GM12864 (cell line): ENCODE measurements around the gene COPE.

Experiments used
- DNase-seq: peaks from one replicate; pipeline ENCODE4 v3.0.0-alpha.2; 2011; ENCODE audit warnings: low read depth
- H3K4me3 ChIP-seq: 2 replicates; pipeline ENCODE4 v1.5.1; 2011; ENCODE audit warnings: mild to moderate bottlenecking, low read depth, low read length, control low read depth
- TF ChIP-seq, protein P1 (sequence below): IDR thresholded peaks from 2 replicates; pipeline ENCODE4 v1.5.1; 2011; ENCODE audit warnings: low read depth, mild to moderate bottlenecking, moderate library complexity, low read length, control low read depth, inconsistent platforms; ENCODE audit errors: missing control alignments

The COPE gene

DNA sequence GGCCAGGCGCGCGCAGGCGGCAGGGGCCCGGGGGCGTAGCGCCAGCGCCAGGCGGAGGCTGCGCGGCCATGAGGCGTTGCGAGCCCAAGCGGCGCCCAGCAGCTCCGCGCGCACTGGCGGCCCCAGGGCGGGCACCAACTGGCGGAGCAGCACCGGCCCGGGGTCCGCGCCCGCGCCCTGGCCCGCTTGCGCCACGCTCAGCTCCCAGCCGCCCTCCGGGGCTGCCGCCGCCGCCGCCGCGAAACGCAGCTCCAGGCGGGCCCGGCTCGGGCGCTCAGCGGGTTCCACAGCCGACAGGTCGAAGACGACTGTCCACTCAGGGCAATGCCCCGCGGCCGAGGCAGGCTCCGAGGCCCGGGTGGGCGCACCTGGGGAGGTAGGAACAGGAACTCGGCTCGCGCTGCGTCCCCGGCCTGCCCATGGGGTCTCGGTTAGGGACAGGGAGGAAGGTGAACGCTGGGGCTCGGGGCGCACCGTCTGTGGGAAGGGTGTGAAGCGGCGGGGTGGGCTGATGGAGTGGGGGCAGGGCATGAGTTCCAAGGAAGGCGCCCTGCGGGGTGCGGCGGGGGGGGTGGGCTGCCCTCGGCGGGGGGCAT lies 50.1 kb downstream of the COPE start:
- TF ChIP-seq, protein P1, sequence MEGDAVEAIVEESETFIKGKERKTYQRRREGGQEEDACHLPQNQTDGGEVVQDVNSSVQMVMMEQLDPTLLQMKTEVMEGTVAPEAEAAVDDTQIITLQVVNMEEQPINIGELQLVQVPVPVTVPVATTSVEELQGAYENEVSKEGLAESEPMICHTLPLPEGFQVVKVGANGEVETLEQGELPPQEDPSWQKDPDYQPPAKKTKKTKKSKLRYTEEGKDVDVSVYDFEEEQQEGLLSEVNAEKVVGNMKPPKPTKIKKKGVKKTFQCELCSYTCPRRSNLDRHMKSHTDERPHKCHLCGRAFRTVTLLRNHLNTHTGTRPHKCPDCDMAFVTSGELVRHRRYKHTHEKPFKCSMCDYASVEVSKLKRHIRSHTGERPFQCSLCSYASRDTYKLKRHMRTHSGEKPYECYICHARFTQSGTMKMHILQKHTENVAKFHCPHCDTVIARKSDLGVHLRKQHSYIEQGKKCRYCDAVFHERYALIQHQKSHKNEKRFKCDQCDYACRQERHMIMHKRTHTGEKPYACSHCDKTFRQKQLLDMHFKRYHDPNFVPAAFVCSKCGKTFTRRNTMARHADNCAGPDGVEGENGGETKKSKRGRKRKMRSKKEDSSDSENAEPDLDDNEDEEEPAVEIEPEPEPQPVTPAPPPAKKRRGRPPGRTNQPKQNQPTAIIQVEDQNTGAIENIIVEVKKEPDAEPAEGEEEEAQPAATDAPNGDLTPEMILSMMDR, result no peak
- no peak for DNase-seq
- no peak overlapping the region for H3K4me3 ChIP-seq

DNA sequence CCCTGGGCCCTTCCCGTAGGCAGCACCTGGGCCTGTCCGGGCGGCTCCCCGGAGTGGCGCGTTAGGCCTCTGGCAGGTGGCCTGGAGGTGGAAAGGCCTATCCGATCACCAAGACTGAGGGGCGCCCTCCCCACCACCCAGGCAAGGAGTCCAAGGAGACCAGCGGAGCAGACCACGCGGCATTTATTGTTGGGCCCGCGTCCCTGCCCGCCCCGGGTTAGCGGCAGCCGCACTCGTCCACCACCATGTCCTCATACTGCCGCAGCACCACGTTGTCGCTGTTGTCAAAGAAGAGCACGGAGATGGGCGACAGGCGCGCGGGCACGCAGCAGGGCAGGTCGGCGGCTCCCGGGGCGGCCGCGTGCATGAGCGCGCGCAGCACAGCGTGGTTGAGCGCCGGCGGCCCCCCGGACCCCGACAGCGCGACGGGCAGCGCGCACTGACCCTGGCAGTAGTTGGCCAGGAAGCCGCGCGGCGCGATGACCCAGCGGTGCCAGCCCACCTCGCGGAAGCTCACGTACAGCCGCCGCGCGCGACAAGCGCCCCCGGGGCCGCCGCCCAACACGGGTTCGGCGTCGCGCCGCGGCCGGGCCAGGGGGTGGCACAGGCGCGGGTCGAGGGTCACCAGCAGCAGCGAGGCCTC lies 50.7 kb downstream of the COPE start:
- TF ChIP-seq, protein P1, result no peak

DNA sequence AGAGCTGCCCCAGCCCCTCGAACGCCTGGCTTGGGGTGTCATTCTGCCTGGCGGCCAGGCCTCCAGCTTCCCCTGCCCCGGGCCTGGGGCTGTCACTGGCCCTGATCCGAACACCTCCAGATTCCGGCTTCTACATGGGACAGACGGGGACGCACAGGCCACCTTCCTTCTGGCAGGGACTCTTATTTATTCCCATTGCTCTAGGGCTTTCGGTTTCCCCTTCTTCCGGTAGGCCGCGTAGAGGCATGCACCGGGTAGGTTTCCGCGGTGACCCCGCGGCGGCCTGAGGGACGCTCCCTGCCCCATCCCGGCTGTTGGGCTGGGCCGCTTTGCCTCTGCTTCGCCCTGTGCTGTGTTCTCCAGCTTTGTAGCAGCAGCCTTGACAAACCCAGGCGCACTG lies 51.4 kb downstream of the COPE start:
- DNase-seq, result no peak
- H3K4me3 ChIP-seq, result no peak overlapping the region
- TF ChIP-seq, protein P1, result no peak

More for the DNA sequence above, 50.7 kb downstream of the COPE start:
- H3K4me3 ChIP-seq, result no peak overlapping the region
- DNase-seq, result no peak

DNA sequence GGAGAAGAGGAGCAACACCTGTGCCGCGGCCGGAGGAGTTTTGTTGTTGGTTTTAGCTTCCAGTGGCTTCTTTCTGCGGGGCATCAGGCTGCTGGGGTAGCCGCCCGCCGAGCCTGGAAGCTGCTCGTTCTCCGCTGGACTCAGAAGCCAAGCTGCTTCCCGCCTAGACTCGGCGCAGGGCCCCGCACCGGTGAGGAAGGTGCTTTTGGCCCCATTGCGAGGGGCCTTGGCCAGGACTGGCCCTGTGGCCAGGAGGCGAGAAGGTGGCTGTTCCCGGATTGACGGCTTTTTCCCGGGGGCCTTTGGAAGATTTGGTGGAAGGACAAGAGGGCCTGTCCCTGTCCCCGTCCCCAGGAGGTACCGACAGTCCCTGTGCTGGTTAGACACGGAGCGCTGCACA lies 52.0 kb downstream of the COPE start:
- H3K4me3 ChIP-seq, result no peak overlapping the region
- no peak for DNase-seq
- TF ChIP-seq, protein P1, result no peak

DNA sequence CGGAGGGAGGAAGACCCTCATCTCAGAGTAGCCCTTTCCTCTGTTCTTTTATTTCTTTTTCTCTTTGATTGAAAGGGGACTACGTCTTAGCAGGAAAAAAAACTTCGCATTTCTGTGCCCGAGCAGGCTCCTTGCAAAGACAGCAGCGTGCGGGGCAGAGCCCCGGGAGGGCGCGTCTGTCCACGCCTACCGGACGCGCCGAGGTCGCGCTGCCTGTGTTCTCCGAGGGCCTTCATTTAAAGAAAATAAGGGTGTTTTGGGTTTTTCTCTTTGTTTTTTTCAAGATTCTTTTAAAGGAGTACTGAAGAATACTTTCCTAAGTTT lies 52.4 kb downstream of the COPE start:
- no peak overlapping the region for H3K4me3 ChIP-seq
- TF ChIP-seq, protein P1, result no peak
- no peak for DNase-seq

DNA sequence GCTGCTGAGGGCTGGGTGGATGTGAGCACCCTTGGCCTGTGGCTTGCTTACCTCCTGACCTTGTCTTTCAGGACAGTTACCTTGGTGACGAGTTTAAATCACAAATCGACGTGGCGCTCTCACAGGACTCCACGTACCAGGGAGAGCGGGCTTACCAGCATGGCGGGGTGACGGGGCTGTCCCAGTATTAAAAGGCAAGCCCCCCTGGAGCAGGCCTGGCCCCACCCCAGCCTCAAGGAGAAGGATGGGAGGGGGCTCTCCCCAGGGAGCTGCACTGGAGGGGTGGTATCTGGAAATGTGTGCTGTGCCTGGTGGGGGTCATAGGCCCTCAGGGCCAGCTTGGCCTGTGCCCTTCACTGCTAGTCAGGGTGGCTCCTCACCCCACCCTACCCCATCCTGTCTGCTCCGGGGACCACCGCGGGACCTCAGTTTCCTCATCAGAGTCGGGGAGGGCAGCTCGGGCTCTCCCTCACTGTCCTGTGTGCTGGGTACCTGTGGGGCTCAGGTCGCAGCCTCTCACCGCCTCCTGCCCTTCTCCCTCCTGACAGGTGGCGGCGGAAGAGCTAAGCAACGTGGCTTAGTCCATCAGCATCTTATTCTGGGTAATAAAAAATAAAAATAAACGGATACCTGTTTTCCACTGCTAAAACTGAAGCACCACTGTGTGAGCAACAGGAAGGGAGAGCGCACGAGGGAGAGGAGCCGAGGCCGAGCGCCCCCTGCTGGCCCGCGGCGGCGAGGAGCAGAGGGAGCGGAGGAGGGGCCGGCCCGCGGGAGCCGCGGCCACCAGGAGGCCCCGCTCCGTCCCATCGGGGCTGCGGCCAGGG lies 53.0 kb downstream of the COPE start:
- no peak for DNase-seq
- no peak overlapping the region for H3K4me3 ChIP-seq
- TF ChIP-seq, protein P1, result peak; percentile 90
